ENCODE measurements around the gene NUBPL.

DNA sequence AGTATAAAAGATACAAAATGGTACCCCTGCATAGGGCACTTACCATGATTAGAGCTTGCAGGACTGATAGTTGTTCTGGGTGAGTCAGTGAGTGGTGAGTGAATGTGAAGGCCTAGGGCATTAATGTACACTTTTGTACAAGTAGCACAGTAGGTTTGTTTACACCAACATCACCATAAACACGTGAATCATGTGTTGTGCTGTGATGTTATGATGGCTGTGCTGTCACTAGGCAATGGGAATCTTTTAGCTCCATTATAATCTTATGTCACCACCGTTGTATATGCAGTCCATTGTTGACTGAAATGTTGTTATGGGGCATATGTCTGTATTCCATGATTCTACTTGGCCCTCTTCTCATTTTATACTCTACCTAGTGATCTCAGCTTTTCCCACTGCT lies 11.8 kb downstream of the NUBPL start:
- TF ChIP-seq, protein P1, sequence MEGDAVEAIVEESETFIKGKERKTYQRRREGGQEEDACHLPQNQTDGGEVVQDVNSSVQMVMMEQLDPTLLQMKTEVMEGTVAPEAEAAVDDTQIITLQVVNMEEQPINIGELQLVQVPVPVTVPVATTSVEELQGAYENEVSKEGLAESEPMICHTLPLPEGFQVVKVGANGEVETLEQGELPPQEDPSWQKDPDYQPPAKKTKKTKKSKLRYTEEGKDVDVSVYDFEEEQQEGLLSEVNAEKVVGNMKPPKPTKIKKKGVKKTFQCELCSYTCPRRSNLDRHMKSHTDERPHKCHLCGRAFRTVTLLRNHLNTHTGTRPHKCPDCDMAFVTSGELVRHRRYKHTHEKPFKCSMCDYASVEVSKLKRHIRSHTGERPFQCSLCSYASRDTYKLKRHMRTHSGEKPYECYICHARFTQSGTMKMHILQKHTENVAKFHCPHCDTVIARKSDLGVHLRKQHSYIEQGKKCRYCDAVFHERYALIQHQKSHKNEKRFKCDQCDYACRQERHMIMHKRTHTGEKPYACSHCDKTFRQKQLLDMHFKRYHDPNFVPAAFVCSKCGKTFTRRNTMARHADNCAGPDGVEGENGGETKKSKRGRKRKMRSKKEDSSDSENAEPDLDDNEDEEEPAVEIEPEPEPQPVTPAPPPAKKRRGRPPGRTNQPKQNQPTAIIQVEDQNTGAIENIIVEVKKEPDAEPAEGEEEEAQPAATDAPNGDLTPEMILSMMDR (IDR thresholded peaks at IDR 0.05), result no peak
- TF ChIP-seq POLR2A (IDR thresholded peaks at IDR 0.05), result no peak

Measured in lower leg skin (tissue), 3 donors.